WTC11 (cell line): ENCODE measurements around the gene NPIPB8.
"Not testable (repeated sequence)": the region's sequence is repeated elsewhere in the genome, so short reads cannot be mapped to it uniquely, and the experiment has no call there.

Source experiments
- ATF1 ChIP-seq: sonication (generic); formaldehyde crosslinking; IDR thresholded peaks from 2 replicates; pipeline ENCODE4 v1.8.1; 2023; ENCODE audit warnings: mild to moderate bottlenecking, moderate library complexity, missing genetic modification reagents
- E2F4 ChIP-seq: sonication (generic); formaldehyde crosslinking; IDR thresholded peaks from 2 replicates; pipeline ENCODE4 v1.8.1; 2022; ENCODE audit warnings: low read depth, mild to moderate bottlenecking, moderate library complexity, missing genetic modification reagents, borderline replicate concordance
- FOXK1 ChIP-seq: sonication (generic); formaldehyde crosslinking; IDR thresholded peaks from 2 replicates; pipeline ENCODE4 v1.8.0; 2022; ENCODE audit warnings: mild to moderate bottlenecking, moderate library complexity, missing genetic modification reagents
- IRF1 ChIP-seq: sonication (generic); formaldehyde crosslinking; IDR thresholded peaks from 2 replicates; pipeline ENCODE4 v1.8.0; 2023; ENCODE audit warnings: missing genetic modification reagents
- KAT7 ChIP-seq: sonication (generic); formaldehyde crosslinking; IDR thresholded peaks from 2 replicates; pipeline ENCODE4 v1.8.1; 2023; ENCODE audit warnings: missing genetic modification reagents, mild to moderate bottlenecking, borderline replicate concordance
- NR3C1 ChIP-seq: sonication (generic); formaldehyde crosslinking; conservative IDR thresholded peaks from 2 replicates; pipeline ENCODE4 v1.8.1; 2023; ENCODE audit warnings: low read depth, mild to moderate bottlenecking, missing genetic modification reagents
- ZNF232 ChIP-seq: sonication (generic); formaldehyde crosslinking; IDR thresholded peaks from 2 replicates; pipeline ENCODE4 v1.8.0; 2022; ENCODE audit warnings: mild to moderate bottlenecking, missing genetic modification reagents
- TF ChIP-seq, protein P1 (sequence below): fragments of 200-600 bp; IDR thresholded peaks from 2 replicates; pipeline ENCODE4 v1.8.0; 2022; ENCODE audit warnings: antibody characterized with exemption
- TF ChIP-seq, protein P2 (sequence below): sonication (generic); formaldehyde crosslinking; IDR thresholded peaks from 2 replicates; pipeline ENCODE4 v1.8.1; 2022; ENCODE audit warnings: low read depth, missing genetic modification reagents, borderline replicate concordance
- TF ChIP-seq, protein P3 (sequence below): sonication (generic); formaldehyde crosslinking; IDR thresholded peaks from 2 replicates; pipeline ENCODE4 v1.8.0; 2022; ENCODE audit warnings: mild to moderate bottlenecking, missing genetic modification reagents
- TF ChIP-seq, protein P4 (sequence below): sonication (generic); formaldehyde crosslinking; IDR thresholded peaks from 2 replicates; pipeline ENCODE4 v1.8.0; 2022; ENCODE audit warnings: mild to moderate bottlenecking, missing genetic modification reagents

- not testable (repeated sequence) for TF ChIP-seq FOXK1; NR3C1; ZNF232; E2F4 (CRISPR knock-in tag); IRF1; KAT7 (CRISPR knock-in tag); ATF1 (CRISPR knock-in tag)
- TF ChIP-seq, protein P1, sequence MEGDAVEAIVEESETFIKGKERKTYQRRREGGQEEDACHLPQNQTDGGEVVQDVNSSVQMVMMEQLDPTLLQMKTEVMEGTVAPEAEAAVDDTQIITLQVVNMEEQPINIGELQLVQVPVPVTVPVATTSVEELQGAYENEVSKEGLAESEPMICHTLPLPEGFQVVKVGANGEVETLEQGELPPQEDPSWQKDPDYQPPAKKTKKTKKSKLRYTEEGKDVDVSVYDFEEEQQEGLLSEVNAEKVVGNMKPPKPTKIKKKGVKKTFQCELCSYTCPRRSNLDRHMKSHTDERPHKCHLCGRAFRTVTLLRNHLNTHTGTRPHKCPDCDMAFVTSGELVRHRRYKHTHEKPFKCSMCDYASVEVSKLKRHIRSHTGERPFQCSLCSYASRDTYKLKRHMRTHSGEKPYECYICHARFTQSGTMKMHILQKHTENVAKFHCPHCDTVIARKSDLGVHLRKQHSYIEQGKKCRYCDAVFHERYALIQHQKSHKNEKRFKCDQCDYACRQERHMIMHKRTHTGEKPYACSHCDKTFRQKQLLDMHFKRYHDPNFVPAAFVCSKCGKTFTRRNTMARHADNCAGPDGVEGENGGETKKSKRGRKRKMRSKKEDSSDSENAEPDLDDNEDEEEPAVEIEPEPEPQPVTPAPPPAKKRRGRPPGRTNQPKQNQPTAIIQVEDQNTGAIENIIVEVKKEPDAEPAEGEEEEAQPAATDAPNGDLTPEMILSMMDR: not testable (repeated sequence)
- TF ChIP-seq, protein P2, sequence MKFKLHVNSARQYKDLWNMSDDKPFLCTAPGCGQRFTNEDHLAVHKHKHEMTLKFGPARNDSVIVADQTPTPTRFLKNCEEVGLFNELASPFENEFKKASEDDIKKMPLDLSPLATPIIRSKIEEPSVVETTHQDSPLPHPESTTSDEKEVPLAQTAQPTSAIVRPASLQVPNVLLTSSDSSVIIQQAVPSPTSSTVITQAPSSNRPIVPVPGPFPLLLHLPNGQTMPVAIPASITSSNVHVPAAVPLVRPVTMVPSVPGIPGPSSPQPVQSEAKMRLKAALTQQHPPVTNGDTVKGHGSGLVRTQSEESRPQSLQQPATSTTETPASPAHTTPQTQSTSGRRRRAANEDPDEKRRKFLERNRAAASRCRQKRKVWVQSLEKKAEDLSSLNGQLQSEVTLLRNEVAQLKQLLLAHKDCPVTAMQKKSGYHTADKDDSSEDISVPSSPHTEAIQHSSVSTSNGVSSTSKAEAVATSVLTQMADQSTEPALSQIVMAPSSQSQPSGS (CRISPR knock-in tag): not testable (repeated sequence)
- TF ChIP-seq, protein P3, sequence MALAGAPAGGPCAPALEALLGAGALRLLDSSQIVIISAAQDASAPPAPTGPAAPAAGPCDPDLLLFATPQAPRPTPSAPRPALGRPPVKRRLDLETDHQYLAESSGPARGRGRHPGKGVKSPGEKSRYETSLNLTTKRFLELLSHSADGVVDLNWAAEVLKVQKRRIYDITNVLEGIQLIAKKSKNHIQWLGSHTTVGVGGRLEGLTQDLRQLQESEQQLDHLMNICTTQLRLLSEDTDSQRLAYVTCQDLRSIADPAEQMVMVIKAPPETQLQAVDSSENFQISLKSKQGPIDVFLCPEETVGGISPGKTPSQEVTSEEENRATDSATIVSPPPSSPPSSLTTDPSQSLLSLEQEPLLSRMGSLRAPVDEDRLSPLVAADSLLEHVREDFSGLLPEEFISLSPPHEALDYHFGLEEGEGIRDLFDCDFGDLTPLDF (CRISPR knock-in tag): not testable (repeated sequence)
- TF ChIP-seq, protein P4, sequence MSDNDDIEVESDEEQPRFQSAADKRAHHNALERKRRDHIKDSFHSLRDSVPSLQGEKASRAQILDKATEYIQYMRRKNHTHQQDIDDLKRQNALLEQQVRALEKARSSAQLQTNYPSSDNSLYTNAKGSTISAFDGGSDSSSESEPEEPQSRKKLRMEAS (CRISPR knock-in tag): not testable (repeated sequence)
Measured at GRCh38 chr16:28639959-28640358, 2.1 kb downstream of the NPIPB8 start.
